GM10248 (cell line): Measurements from ENCODE around the gene SEL1L.

Experiments
- CTCF ChIA-PET: fragments of 300-600 bp; sonication (Branson Sonifier 250); formaldehyde crosslinking; extraction: SDS; loops from one replicate; lab custom pipeline; 2021; ENCODE audit warnings: antibody characterized with exemption; lab: Yijun Ruan, JAX
- POLR2A ChIA-PET: fragments of 350-650 bp; sonication (Branson Sonifier 250); formaldehyde crosslinking; extraction: SDS; loops from one replicate; lab custom pipeline; 2020; ENCODE audit warnings: antibody characterized with exemption; lab: Yijun Ruan, JAX
- DNase-seq: peaks from one replicate; pipeline ENCODE4 v3.0.0; 2012; ENCODE audit errors: extremely low spot score
- TF ChIP-seq, protein P1 (sequence below): IDR thresholded peaks from 2 replicates; pipeline ENCODE4 v1.5.1; 2012; ENCODE audit warnings: mild to moderate bottlenecking, low read depth; ENCODE audit errors: extremely low read depth, missing control alignments, control extremely low read depth

Gene SEL1L

GRCh38 chr14:81447021-81447764 lies 86.5 kb downstream of the SEL1L start:
- ChIA-PET POLR2A (no interaction called here), CTCF (interaction anchor here (11.7 kb wide), 1 partner anchor 7 kb away, joined by 85 read pairs; no protein-coding TSS in a partner anchor)

GRCh38 chr14:81446279-81447007 lies 87.2 kb downstream of the SEL1L start:
- no peak for DNase-seq
- ChIA-PET POLR2A (no interaction called here), CTCF (interaction anchor here (1.2 to 11.7 kb wide), 2 partner anchors 7 to 18 kb away, joined by 3 to 85 read pairs; no protein-coding TSS in a partner anchor)
- TF ChIP-seq, protein P1, sequence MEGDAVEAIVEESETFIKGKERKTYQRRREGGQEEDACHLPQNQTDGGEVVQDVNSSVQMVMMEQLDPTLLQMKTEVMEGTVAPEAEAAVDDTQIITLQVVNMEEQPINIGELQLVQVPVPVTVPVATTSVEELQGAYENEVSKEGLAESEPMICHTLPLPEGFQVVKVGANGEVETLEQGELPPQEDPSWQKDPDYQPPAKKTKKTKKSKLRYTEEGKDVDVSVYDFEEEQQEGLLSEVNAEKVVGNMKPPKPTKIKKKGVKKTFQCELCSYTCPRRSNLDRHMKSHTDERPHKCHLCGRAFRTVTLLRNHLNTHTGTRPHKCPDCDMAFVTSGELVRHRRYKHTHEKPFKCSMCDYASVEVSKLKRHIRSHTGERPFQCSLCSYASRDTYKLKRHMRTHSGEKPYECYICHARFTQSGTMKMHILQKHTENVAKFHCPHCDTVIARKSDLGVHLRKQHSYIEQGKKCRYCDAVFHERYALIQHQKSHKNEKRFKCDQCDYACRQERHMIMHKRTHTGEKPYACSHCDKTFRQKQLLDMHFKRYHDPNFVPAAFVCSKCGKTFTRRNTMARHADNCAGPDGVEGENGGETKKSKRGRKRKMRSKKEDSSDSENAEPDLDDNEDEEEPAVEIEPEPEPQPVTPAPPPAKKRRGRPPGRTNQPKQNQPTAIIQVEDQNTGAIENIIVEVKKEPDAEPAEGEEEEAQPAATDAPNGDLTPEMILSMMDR = no peak

More at GRCh38 chr14:81447021-81447764, 86.5 kb downstream of the SEL1L start:
- DNase-seq = no peak
- TF ChIP-seq, protein P1 = no peak

DNA sequence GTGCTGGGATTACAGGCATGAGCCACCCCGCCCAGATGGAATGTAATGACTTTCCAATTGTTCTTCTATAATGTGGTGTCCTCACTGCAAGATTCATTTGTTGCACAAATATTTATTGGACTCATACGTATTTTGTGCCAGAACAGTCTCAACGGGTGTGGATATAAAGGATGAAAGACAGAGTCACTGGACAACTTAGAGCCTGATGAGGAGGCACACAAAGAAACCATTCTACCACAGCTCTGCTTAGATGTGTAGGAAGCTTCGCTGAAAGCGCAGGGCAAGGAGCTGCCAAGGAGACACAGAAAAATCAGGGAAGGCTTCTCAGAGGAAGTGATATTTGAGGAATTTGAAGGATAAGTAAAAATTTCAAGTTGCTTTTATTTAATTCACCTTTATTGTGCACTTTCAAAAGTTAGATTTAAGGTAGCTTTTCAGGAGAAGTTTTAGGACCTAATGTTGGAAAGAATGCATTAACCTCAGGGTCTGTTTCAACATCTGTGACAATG lies 92.0 kb downstream of the SEL1L start:
- CTCF ChIA-PET = interaction anchor here (11.7 kb wide), 1 partner anchor 12 kb away, joined by 85 read pairs; no protein-coding TSS in a partner anchor
- POLR2A ChIA-PET = no interaction called here
- DNase-seq = no peak
- TF ChIP-seq, protein P1 = no peak

DNA sequence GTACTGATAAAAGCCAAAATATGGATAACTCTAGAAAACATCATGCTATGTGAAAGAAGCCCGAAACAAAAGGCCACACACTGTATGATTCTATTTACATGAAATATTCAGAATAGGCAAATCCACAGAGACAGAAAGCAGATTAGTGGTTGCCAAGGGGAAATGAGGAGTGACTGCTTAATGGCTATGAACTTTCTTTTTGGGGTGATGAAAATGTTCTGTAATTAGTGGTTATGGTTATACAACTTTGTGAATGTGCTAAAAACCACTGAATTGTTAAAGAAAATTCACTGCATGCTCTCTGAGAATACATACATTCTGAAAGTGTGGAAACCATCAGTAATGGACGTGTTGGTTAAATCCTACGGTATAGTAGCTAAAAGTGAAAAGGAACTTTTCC lies 93.6 kb downstream of the SEL1L start:
- ChIA-PET CTCF (interaction anchor here (2.1 to 11.7 kb wide), 2 partner anchors 11 to 14 kb away, joined by 5 to 85 read pairs; no protein-coding TSS in a partner anchor), POLR2A (no interaction called here)

DNA sequence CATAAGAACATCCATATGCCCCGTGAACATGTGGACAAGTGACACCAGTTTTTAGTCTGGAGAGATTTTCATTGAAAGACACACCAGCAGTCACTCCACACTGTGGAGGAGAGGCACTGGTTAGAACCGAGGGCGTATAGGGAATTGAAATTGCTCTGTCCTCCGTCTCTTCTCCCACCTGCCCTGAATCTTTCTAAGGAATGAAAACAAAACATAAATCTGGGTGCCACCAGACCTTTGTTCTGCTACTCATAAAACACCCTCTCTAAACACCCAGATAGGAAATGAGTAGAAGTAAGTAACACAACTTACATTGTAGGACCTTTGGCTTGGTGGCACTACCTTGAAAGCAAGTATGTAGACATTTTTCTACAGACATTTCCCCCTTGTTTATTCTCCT lies 96.4 kb downstream of the SEL1L start:
- ChIA-PET CTCF (interaction anchor here (0.8 to 11.7 kb wide), 3 partner anchors 11 to 445 kb away, joined by 3 to 85 read pairs (median 3); no protein-coding TSS in a partner anchor), POLR2A (no interaction called here)
- TF ChIP-seq, protein P1 = no peak
- DNase-seq = no peak

More for the DNA sequence above, 93.6 kb downstream of the SEL1L start:
- TF ChIP-seq, protein P1 = no peak
- no peak for DNase-seq
